Suprapubic skin (tissue), 4 donors: ENCODE results near the gene KRTAP20-4.

Experiments used
- EP300 ChIP-seq: sonication (generic); formaldehyde crosslinking; IDR thresholded peaks from one replicate; pipeline ENCODE4 v1.6.1; 2017; ENCODE audit warnings: antibody characterized with exemption
- POLR2AphosphoS5 ChIP-seq, 3 donors: sonication (generic); formaldehyde crosslinking; IDR thresholded peaks; one replicate each; pipeline ENCODE4 v1.6.1; 2017; ENCODE audit warnings: antibody characterized with exemption in 3 of 3
- TF ChIP-seq, protein P1 (sequence below), 2 donors: fragments of 200-600 bp in 1 of 2; fragments of 450-650 bp in 1 of 2; sonication (generic) in 1 of 2; IDR thresholded peaks; one replicate each; pipeline ENCODE4 v1.5.1; 2016 to 2019; ENCODE audit warnings: antibody characterized with exemption in 2 of 2, mild to moderate bottlenecking in 1 of 2, moderate library complexity in 1 of 2

GRCh38 chr21:30642564-30642963 lies 22.1 kb downstream of the KRTAP20-4 start, which contains the start of gene KRTAP20-3:
- TF ChIP-seq EP300 = no peak
- TF ChIP-seq, protein P1, sequence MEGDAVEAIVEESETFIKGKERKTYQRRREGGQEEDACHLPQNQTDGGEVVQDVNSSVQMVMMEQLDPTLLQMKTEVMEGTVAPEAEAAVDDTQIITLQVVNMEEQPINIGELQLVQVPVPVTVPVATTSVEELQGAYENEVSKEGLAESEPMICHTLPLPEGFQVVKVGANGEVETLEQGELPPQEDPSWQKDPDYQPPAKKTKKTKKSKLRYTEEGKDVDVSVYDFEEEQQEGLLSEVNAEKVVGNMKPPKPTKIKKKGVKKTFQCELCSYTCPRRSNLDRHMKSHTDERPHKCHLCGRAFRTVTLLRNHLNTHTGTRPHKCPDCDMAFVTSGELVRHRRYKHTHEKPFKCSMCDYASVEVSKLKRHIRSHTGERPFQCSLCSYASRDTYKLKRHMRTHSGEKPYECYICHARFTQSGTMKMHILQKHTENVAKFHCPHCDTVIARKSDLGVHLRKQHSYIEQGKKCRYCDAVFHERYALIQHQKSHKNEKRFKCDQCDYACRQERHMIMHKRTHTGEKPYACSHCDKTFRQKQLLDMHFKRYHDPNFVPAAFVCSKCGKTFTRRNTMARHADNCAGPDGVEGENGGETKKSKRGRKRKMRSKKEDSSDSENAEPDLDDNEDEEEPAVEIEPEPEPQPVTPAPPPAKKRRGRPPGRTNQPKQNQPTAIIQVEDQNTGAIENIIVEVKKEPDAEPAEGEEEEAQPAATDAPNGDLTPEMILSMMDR (IDR thresholded peaks at IDR 0.05) = no peak
- TF ChIP-seq POLR2AphosphoS5 (IDR thresholded peaks at IDR 0.05) = no peak
